ENCODE data around the gene ADIPOR1. TPM values are rescaled to one million over a fixed set of nuclear protein-coding genes. Genes with fewer than 3 reads are reported as not detected.
"Not testable (repeated sequence)": the region's sequence is repeated elsewhere in the genome, so short reads cannot be mapped to it uniquely, and the experiment has no call there.

The ADIPOR1 gene
- total RNA-seq, 1 donor: 104 TPM

GRCh38 chr1:202919615-202920014 is 38.5 kb downstream of the ADIPOR1 start:
- no peak for TF ChIP-seq CTCF (IDR thresholded peaks at IDR 0.05; ENCODE audit: insufficient read depth, low read length)
- no peak overlapping the region for H3K4me3 ChIP-seq (ENCODE audit: low read depth, low read length)
- DNase-seq (ENCODE audit: low read depth): no peak

GRCh38 chr1:202915146-202915545 is 43.0 kb downstream of the ADIPOR1 start:
- no peak for TF ChIP-seq CTCF (IDR thresholded peaks at IDR 0.05; ENCODE audit: insufficient read depth, low read length)
- no peak for DNase-seq (ENCODE audit: low read depth)
- H3K4me3 ChIP-seq (ENCODE audit: low read depth, low read length): no peak overlapping the region

GRCh38 chr1:202912476-202912875 is 45.6 kb downstream of the ADIPOR1 start:
- not testable (repeated sequence) for H3K4me3 ChIP-seq (ENCODE audit: low read depth, low read length)

GRCh38 chr1:202909494-202909893 is 48.6 kb downstream of the ADIPOR1 start:
- TF ChIP-seq CTCF (IDR thresholded peaks at IDR 0.05; ENCODE audit: insufficient read depth, low read length): no peak
- no peak for DNase-seq (ENCODE audit: low read depth)
- no peak overlapping the region for H3K4me3 ChIP-seq (ENCODE audit: low read depth, low read length)

More at GRCh38 chr1:202912476-202912875, 45.6 kb downstream of the ADIPOR1 start:
- DNase-seq (ENCODE audit: low read depth): not testable (repeated sequence)

- H3K4me3 ChIP-seq (ENCODE audit: low read depth, low read length): no peak overlapping the region
- no peak for TF ChIP-seq CTCF (IDR thresholded peaks at IDR 0.05; ENCODE audit: insufficient read depth, low read length)
- DNase-seq (ENCODE audit: low read depth): no peak
Measured at GRCh38 chr1:202908998-202909397, 49.1 kb downstream of the ADIPOR1 start.

- DNase-seq (ENCODE audit: low read depth): no peak
- no peak for TF ChIP-seq CTCF (IDR thresholded peaks at IDR 0.05; ENCODE audit: insufficient read depth, low read length)
- H3K4me3 ChIP-seq (ENCODE audit: low read depth, low read length): no peak overlapping the region
Measured at GRCh38 chr1:202905331-202905730, 52.8 kb downstream of the ADIPOR1 start.

- not testable (repeated sequence) for DNase-seq (ENCODE audit: low read depth); H3K4me3 ChIP-seq (ENCODE audit: low read depth, low read length)
Measured at GRCh38 chr1:202903808-202904207, 54.3 kb downstream of the ADIPOR1 start.

- no peak overlapping the region for H3K4me3 ChIP-seq (ENCODE audit: low read depth, low read length)
- DNase-seq (ENCODE audit: low read depth): no peak
- TF ChIP-seq CTCF (IDR thresholded peaks at IDR 0.05; ENCODE audit: insufficient read depth, low read length): no peak
Measured at GRCh38 chr1:202901555-202901954, 56.6 kb downstream of the ADIPOR1 start.
